Measurements from ENCODE around the gene HDAC4.

GRCh38 chr2:239429473-239430350 is 28.9 kb upstream of the HDAC4 start:
- TF ChIP-seq CTCF (IDR thresholded peaks at IDR 0.05) (no peak), EZH2 (IDR thresholded peaks at IDR 0.05; ENCODE audit: borderline replicate concordance, insufficient read depth, low read depth, low read length, poor library complexity, severe bottlenecking) (no peak)
